ENCODE data around the gene REEP2.
A peak's percentile ranks its signal among the peaks of the same experiment; 100 is the strongest.
"Not testable (repeated sequence)": the region's sequence is repeated elsewhere in the genome, so short reads cannot be mapped to it uniquely, and the experiment has no call there.

REEP2 gene

GRCh38 chr5:138410996-138411640, 27.7 kb upstream of the REEP2 start:
- intact Hi-C loops (cut with DNase I; ENCODE audit: low total_unique reads), result not testable (repeated sequence)

DNA sequence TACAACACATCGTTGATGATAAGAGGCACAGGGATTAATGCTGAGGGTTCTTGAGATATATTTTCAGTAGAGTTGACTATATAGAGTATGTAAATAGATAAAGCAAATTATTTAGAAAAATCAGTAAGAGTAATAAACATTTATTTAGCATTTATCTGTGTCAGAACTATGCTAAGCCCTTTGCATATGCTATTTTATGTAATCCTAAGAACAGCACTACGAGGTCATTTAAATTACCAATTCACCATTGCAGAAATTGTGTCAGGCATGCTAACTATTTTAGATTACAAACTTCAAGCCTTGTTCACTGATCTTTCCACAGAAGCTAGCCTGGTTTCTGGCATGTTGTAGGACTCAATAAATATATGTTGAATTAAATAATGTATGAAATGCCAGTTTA, 20.4 kb upstream of the REEP2 start:
- Histone ChIP-seq H3K27ac (no peak overlapping the region), H3K4me1 (no peaks in the 10 kb centered on the region), H3K36me3 (peaks cover 84 to 100% (median 85%) of the 10 kb centered on the region in 3 donors), H3K9me3 (no peaks in the 10 kb centered on the region), H3K4me3 (no peak overlapping the region), H3K27me3 (no peaks in the 10 kb centered on the region)
- TF ChIP-seq, protein P1, sequence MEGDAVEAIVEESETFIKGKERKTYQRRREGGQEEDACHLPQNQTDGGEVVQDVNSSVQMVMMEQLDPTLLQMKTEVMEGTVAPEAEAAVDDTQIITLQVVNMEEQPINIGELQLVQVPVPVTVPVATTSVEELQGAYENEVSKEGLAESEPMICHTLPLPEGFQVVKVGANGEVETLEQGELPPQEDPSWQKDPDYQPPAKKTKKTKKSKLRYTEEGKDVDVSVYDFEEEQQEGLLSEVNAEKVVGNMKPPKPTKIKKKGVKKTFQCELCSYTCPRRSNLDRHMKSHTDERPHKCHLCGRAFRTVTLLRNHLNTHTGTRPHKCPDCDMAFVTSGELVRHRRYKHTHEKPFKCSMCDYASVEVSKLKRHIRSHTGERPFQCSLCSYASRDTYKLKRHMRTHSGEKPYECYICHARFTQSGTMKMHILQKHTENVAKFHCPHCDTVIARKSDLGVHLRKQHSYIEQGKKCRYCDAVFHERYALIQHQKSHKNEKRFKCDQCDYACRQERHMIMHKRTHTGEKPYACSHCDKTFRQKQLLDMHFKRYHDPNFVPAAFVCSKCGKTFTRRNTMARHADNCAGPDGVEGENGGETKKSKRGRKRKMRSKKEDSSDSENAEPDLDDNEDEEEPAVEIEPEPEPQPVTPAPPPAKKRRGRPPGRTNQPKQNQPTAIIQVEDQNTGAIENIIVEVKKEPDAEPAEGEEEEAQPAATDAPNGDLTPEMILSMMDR (IDR thresholded peaks at IDR 0.05), result no peak
- intact Hi-C loops (cut with DNase I; ENCODE audit: low total_unique reads), result no loop called here
- no peak for DNase-seq

More at GRCh38 chr5:138410996-138411640, 27.7 kb upstream of the REEP2 start:
- TF ChIP-seq, protein P1 (IDR thresholded peaks at IDR 0.05), result peak; percentile 50 to 59
- not testable (repeated sequence) for H3K9me3 ChIP-seq, H3K27ac ChIP-seq, H3K27me3 ChIP-seq, H3K4me1 ChIP-seq, H3K4me3 ChIP-seq
- H3K36me3 ChIP-seq, result peaks cover 31 to 76% (median 43%) of the 10 kb centered on the region in 3 donors
- peak in 1 of 2 donors; percentile 69 for DNase-seq

DNA sequence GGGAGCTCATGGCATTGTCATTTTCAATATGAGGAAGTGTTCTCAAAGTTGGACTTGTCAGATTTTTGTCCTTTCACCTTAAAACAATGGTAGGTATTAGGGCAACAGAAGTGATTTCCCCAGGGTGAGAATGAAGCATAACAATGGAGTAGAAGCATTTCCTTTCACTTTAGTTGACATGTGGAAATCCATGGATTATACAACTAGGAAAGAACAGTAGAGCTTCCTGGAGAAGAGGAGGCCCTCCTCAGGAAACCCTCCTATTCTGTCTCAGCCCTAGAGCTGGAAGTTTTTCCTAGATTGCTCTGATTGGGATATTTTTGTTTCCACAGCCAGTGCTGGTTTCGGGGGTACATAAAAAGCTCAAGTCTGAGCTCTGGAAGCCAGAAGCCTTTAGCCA, 13.8 kb upstream of the REEP2 start:
- no peaks in the 10 kb centered on the region for H3K4me1 ChIP-seq
- intact Hi-C loops (cut with DNase I; ENCODE audit: low total_unique reads), result no loop called here
- peaks cover 89 to 100% (median 98%) of the 10 kb centered on the region in 3 donors for H3K36me3 ChIP-seq
- no peaks in the 10 kb centered on the region for H3K27me3 ChIP-seq
- H3K27ac ChIP-seq, result no peak overlapping the region
- TF ChIP-seq, protein P1 (IDR thresholded peaks at IDR 0.05), result no peak
- H3K9me3 ChIP-seq, result no peaks in the 10 kb centered on the region
- no peak for DNase-seq
- no peak overlapping the region for H3K4me3 ChIP-seq

- no peaks in the 10 kb centered on the region for H3K9me3 ChIP-seq
- no peak overlapping the region for H3K27ac ChIP-seq
- intact Hi-C loops (cut with DNase I; ENCODE audit: low total_unique reads), result no loop called here
- peaks cover 52 to 54% (median 53%) of the 10 kb centered on the region in 3 donors for H3K36me3 ChIP-seq
- no peak for DNase-seq
- H3K27me3 ChIP-seq, result no peaks in the 10 kb centered on the region
- TF ChIP-seq, protein P1 (IDR thresholded peaks at IDR 0.05), result no peak
- no peak overlapping the region for H3K4me3 ChIP-seq
- H3K4me1 ChIP-seq, result peaks cover 0 to 19% (median 12%) of the 10 kb centered on the region in 4 donors
These were observed 2.9 kb upstream of the REEP2 start for GRCh38 chr5:138435943-138436342.

DNA sequence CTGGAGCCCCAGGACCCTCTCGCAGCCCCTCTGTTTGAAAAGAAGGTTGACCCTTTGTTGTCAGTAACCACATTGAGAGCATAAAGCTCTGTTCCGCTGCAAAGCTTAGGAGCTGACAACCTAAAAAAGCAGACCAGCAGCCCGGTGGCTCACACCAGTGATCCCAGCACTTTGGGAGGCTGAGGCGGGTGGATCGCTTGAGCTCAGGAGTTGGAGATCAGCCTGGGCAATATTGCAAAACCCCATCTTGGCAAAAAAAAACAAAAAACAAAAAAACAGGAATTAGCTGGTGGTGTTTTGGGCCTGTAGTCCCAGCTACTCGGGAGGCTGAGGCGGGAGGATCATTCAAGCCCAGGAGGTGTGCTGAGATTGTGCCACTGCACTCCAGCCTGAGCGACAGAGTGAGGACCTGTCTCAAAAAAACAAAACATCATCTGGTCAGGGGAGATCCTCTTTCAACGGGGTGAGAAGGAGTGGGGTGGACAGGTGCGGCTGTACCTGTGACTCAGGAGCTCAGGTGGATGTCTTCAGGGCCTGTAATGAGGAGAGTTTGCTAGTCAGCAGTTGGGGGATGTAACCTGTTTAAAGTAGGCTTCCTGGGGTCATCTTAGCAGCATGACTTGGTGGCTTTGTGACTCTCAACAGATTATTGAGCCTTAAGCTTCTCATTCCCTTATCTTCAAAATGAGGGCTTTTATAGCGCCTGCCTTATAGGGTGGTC, 694 bp upstream of the REEP2 start:
- Histone ChIP-seq H3K4me1 (peaks cover 0 to 19% (median 12%) of the 10 kb centered on the region in 4 donors), H3K4me3 (peak overlapping the region; percentile 53 to 65), H3K9me3 (no peaks in the 10 kb centered on the region), H3K27me3 (no peaks in the 10 kb centered on the region), H3K36me3 (peaks cover 30 to 32% (median 31%) of the 10 kb centered on the region in 3 donors), H3K27ac (peak overlapping the region; percentile 28 to 45)
- peak in 1 of 2 donors; percentile 63 for DNase-seq
- intact Hi-C loops (cut with DNase I; ENCODE audit: low total_unique reads), result no loop called here
- TF ChIP-seq, protein P1 (IDR thresholded peaks at IDR 0.05), result no peak
